ENCODE measurements around the gene C17orf107.
A peak's percentile ranks its signal among the peaks of the same experiment; 100 is the strongest.

The C17orf107 gene

DNA sequence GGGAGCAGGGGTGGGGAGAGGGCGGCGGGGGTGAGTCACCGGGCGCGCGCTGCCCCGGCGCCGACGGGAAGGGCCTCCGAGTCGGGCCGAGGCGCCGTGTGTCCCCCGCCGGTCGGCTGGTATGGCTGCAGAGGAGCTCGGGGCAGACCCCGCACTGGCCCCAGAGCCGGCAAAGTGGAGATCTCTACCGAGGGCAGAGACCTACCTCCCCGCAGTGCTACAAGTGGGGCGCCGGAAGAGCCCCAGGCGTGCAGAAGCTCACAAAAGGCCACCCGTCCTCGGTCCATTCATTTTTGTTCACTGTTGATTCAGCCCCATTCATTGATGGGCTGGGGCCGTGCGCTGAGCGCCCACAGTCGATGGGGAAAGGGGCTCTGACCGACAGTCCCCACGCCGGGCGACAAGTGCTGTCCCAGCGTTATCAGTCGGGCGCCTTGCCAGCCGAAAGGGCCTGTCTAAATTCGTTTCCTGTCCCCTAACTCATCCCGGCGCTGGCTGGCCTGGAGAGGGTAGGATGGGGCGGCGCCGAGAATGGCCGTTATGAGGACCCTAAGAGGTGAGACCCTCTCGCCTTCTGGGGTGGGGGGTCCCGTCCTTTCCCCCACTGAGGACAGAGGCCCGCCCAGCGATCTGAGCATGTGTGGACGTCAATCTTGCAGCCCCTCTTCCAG is 50.9 kb downstream of the C17orf107 start:
- DNase-seq (ENCODE audit: low spot score): peak; percentile 53

DNA sequence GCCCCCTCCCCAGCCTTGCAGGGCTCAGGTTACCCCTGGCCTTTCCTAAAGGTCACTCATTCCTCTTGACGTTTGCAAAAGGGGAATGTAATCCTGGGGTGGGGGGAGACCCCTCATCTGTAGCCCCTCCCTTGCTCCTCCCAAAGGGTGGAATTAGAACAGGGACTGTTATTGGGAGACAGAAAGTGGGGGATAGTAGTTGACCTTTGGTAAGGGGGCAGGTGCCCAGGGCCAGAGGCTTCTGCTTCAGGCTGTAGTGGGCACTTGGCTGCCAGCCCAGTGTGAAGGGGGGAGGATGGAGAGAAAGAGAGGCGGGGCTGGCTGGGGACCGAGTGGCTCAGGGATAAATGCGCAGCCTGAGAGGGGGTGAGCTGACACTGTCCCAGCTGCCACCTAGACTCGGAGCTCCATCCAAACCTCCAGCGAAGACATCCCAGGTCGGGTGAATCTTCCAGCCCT is 51.4 kb downstream of the C17orf107 start, which contains the start of gene ENO3:
ENO3 (plus strand) TSS at position 374 of the 459 bp plus-strand sequence. CDS start 711 bp downstream, outside the sequence.
- DNase-seq (ENCODE audit: low spot score): no peak

DNA sequence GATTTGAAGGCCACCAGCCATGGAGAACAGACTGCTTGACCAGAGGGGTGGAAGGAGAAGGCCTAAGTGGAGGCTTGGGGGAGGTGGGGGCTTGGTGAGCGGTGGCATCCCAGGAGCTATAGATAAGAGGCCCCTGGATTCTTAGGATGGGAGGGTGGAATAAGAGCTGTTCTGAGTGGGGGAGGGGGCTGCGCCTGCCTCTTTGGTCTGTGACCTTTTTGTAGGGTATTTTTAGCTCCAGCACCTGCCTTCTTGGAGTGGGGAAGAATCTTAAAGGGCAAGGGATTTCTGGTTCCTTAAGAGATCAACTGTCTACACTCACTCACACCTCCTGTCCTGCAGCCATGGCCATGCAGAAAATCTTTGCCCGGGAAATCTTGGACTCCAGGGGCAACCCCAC is 52.1 kb downstream of the C17orf107 start:
- DNase-seq (ENCODE audit: low spot score): no peak

Measured in RKO (cell line).